Measurements from ENCODE around the gene TRMT61A.
A peak's percentile ranks its signal among the peaks of the same experiment; 100 is the strongest.

The TRMT61A gene

GRCh38 chr14:103543721-103544387 is 14.9 kb downstream of the TRMT61A start:
- H3K4me3 ChIP-seq (ENCODE audit: insufficient read depth, low read depth, low read length): no peak overlapping the region
- WGBS, 2 experiments: 87 to 89% methylated on average over 19 of the region's 19 CpGs
- H3K4me1 ChIP-seq (ENCODE audit: control insufficient read depth, insufficient read depth, low read length): peaks cover 52% of the 10 kb centered on the region
- peak overlapping the region; percentile 98 for H3K27ac ChIP-seq (ENCODE audit: insufficient read depth, low read depth, low read length, poor library complexity, severe bottlenecking)
- H3K36me3 ChIP-seq (ENCODE audit: control insufficient read depth, insufficient read depth, low read length): no peaks in the 10 kb centered on the region
- no peaks in the 10 kb centered on the region for H3K27me3 ChIP-seq (ENCODE audit: control insufficient read depth, insufficient read depth, low read length, poor library complexity, severe bottlenecking)
- H3K9me3 ChIP-seq (ENCODE audit: control insufficient read depth, low read length): no peaks in the 10 kb centered on the region

- Histone ChIP-seq H3K4me3 (ENCODE audit: insufficient read depth, low read depth, low read length) (no peak overlapping the region), H3K27ac (ENCODE audit: insufficient read depth, low read depth, low read length, poor library complexity, severe bottlenecking) (no peak overlapping the region), H3K9me3 (ENCODE audit: control insufficient read depth, low read length) (no peaks in the 10 kb centered on the region), H3K4me1 (ENCODE audit: control insufficient read depth, insufficient read depth, low read length) (peaks cover 49% of the 10 kb centered on the region), H3K36me3 (ENCODE audit: control insufficient read depth, insufficient read depth, low read length) (no peaks in the 10 kb centered on the region), H3K27me3 (ENCODE audit: control insufficient read depth, insufficient read depth, low read length, poor library complexity, severe bottlenecking) (no peaks in the 10 kb centered on the region)
- WGBS, 2 experiments: 86 to 88% methylated on average over 35 of the region's 35 CpGs
These were observed 15.6 kb downstream of the TRMT61A start for GRCh38 chr14:103544388-103545218.

GRCh38 chr14:103545219-103545914 is 16.4 kb downstream of the TRMT61A start:
- Histone ChIP-seq H3K4me3 (ENCODE audit: insufficient read depth, low read depth, low read length) (no peak overlapping the region), H3K27ac (ENCODE audit: insufficient read depth, low read depth, low read length, poor library complexity, severe bottlenecking) (no peak overlapping the region), H3K36me3 (ENCODE audit: control insufficient read depth, insufficient read depth, low read length) (no peaks in the 10 kb centered on the region), H3K27me3 (ENCODE audit: control insufficient read depth, insufficient read depth, low read length, poor library complexity, severe bottlenecking) (no peaks in the 10 kb centered on the region), H3K9me3 (ENCODE audit: control insufficient read depth, low read length) (no peaks in the 10 kb centered on the region), H3K4me1 (ENCODE audit: control insufficient read depth, insufficient read depth, low read length) (peaks cover 51% of the 10 kb centered on the region)
- WGBS, 2 experiments: 90 to 91% methylated on average over 29 of the region's 29 CpGs

GRCh38 chr14:103545915-103546651 is 17.1 kb downstream of the TRMT61A start:
- 90% methylated on average over 27 of the region's 27 CpGs for WGBS, 2 experiments
- Histone ChIP-seq H3K9me3 (ENCODE audit: control insufficient read depth, low read length) (no peaks in the 10 kb centered on the region), H3K4me1 (ENCODE audit: control insufficient read depth, insufficient read depth, low read length) (peaks cover 51% of the 10 kb centered on the region)

GRCh38 chr14:103546652-103547454 is 17.9 kb downstream of the TRMT61A start:
- Histone ChIP-seq H3K27ac (ENCODE audit: insufficient read depth, low read depth, low read length, poor library complexity, severe bottlenecking) (no peak overlapping the region), H3K4me1 (ENCODE audit: control insufficient read depth, insufficient read depth, low read length) (peaks cover 43% of the 10 kb centered on the region)
- 33 to 37% methylated on average over 21 of the region's 21 CpGs for whole genome bisulfite sequencing, 2 experiments

More at GRCh38 chr14:103545915-103546651, 17.1 kb downstream of the TRMT61A start:
- Histone ChIP-seq H3K27ac (ENCODE audit: insufficient read depth, low read depth, low read length, poor library complexity, severe bottlenecking) (no peak overlapping the region), H3K27me3 (ENCODE audit: control insufficient read depth, insufficient read depth, low read length, poor library complexity, severe bottlenecking) (no peaks in the 10 kb centered on the region), H3K36me3 (ENCODE audit: control insufficient read depth, insufficient read depth, low read length) (no peaks in the 10 kb centered on the region), H3K4me3 (ENCODE audit: insufficient read depth, low read depth, low read length) (no peak overlapping the region)

GRCh38 chr14:103547455-103547940 is 18.5 kb downstream of the TRMT61A start:
- H3K4me3 ChIP-seq (ENCODE audit: insufficient read depth, low read depth, low read length): no peak overlapping the region
- no peaks in the 10 kb centered on the region for H3K9me3 ChIP-seq (ENCODE audit: control insufficient read depth, low read length)
- 91 to 92% methylated on average over 11 of the region's 11 CpGs for WGBS, 2 experiments
- no peak overlapping the region for H3K27ac ChIP-seq (ENCODE audit: insufficient read depth, low read depth, low read length, poor library complexity, severe bottlenecking)
- H3K4me1 ChIP-seq (ENCODE audit: control insufficient read depth, insufficient read depth, low read length): peaks cover 37% of the 10 kb centered on the region
- H3K27me3 ChIP-seq (ENCODE audit: control insufficient read depth, insufficient read depth, low read length, poor library complexity, severe bottlenecking): no peaks in the 10 kb centered on the region
- no peaks in the 10 kb centered on the region for H3K36me3 ChIP-seq (ENCODE audit: control insufficient read depth, insufficient read depth, low read length)

More at GRCh38 chr14:103546652-103547454, 17.9 kb downstream of the TRMT61A start:
- Histone ChIP-seq H3K27me3 (ENCODE audit: control insufficient read depth, insufficient read depth, low read length, poor library complexity, severe bottlenecking) (no peaks in the 10 kb centered on the region), H3K9me3 (ENCODE audit: control insufficient read depth, low read length) (no peaks in the 10 kb centered on the region), H3K36me3 (ENCODE audit: control insufficient read depth, insufficient read depth, low read length) (no peaks in the 10 kb centered on the region), H3K4me3 (ENCODE audit: insufficient read depth, low read depth, low read length) (no peak overlapping the region)

GRCh38 chr14:103547941-103548462 is 19.0 kb downstream of the TRMT61A start:
- Histone ChIP-seq H3K4me3 (ENCODE audit: insufficient read depth, low read depth, low read length) (no peak overlapping the region), H3K4me1 (ENCODE audit: control insufficient read depth, insufficient read depth, low read length) (peaks cover 35% of the 10 kb centered on the region), H3K36me3 (ENCODE audit: control insufficient read depth, insufficient read depth, low read length) (no peaks in the 10 kb centered on the region), H3K27me3 (ENCODE audit: control insufficient read depth, insufficient read depth, low read length, poor library complexity, severe bottlenecking) (no peaks in the 10 kb centered on the region), H3K27ac (ENCODE audit: insufficient read depth, low read depth, low read length, poor library complexity, severe bottlenecking) (no peak overlapping the region), H3K9me3 (ENCODE audit: control insufficient read depth, low read length) (no peaks in the 10 kb centered on the region)
- 90 to 92% methylated on average over 18 of the region's 18 CpGs for WGBS, 2 experiments

GRCh38 chr14:103548463-103549351 is 19.7 kb downstream of the TRMT61A start:
- Histone ChIP-seq H3K27me3 (ENCODE audit: control insufficient read depth, insufficient read depth, low read length, poor library complexity, severe bottlenecking) (no peaks in the 10 kb centered on the region), H3K36me3 (ENCODE audit: control insufficient read depth, insufficient read depth, low read length) (no peaks in the 10 kb centered on the region), H3K9me3 (ENCODE audit: control insufficient read depth, low read length) (no peaks in the 10 kb centered on the region), H3K4me1 (ENCODE audit: control insufficient read depth, insufficient read depth, low read length) (peaks cover 28% of the 10 kb centered on the region), H3K27ac (ENCODE audit: insufficient read depth, low read depth, low read length, poor library complexity, severe bottlenecking) (no peak overlapping the region), H3K4me3 (ENCODE audit: insufficient read depth, low read depth, low read length) (no peak overlapping the region)
- WGBS, 2 experiments: 94 to 95% methylated on average over 27 of the region's 27 CpGs

Data from ectodermal cell (in vitro differentiated cells).